ENCODE data around the gene DDB1.

DDB1 gene

GRCh38 chr11:61354208-61354607 lies 21.3 kb upstream of the DDB1 start:
- ATAC-seq: no peak

GRCh38 chr11:61353131-61354067 lies 20.5 kb upstream of the DDB1 start:
- no peak for ATAC-seq

GRCh38 chr11:61352038-61352437 lies 19.1 kb upstream of the DDB1 start:
- ATAC-seq: no peak

GRCh38 chr11:61350803-61351202 lies 17.9 kb upstream of the DDB1 start:
- ATAC-seq: no peak

GRCh38 chr11:61350336-61350735 lies 17.4 kb upstream of the DDB1 start:
- ATAC-seq: no peak

- no peak for ATAC-seq
Observed at GRCh38 chr11:61349916-61350315, 17.0 kb upstream of the DDB1 start.

GRCh38 chr11:61349189-61349751 lies 16.4 kb upstream of the DDB1 start:
- ATAC-seq: no peak

- ATAC-seq: no peak
Observed at GRCh38 chr11:61347916-61348461, 15.1 kb upstream of the DDB1 start.

- no peak for ATAC-seq
Observed at GRCh38 chr11:61345954-61346843, 13.3 kb upstream of the DDB1 start.

GRCh38 chr11:61345170-61345610 lies 12.3 kb upstream of the DDB1 start:
- no peak for ATAC-seq

GRCh38 chr11:61343792-61344745 lies 11.2 kb upstream of the DDB1 start:
- no peak for ATAC-seq

- no peak for ATAC-seq
Observed at GRCh38 chr11:61342207-61342803, 9.4 kb upstream of the DDB1 start.

GRCh38 chr11:61341706-61342105 lies 8.8 kb upstream of the DDB1 start:
- ATAC-seq: no peak

GRCh38 chr11:61340979-61341378 lies 8.1 kb upstream of the DDB1 start:
- ATAC-seq: no peak

- ATAC-seq: no peak
Observed at GRCh38 chr11:61339490-61339878, 6.6 kb upstream of the DDB1 start.

GRCh38 chr11:61338783-61339489 lies 6.0 kb upstream of the DDB1 start:
- no peak for ATAC-seq

GRCh38 chr11:61337706-61338470 lies 5.0 kb upstream of the DDB1 start:
- ATAC-seq: no peak

GRCh38 chr11:61336171-61336935 lies 3.4 kb upstream of the DDB1 start:
- ATAC-seq: peak; percentile 54 to 57

GRCh38 chr11:61335355-61335710 lies 2.4 kb upstream of the DDB1 start:
- ATAC-seq: no peak
